ENCODE results near the gene GRK2.

GRCh38 chr11:67307545-67308001, 41.3 kb downstream of the GRK2 start:
- no peak for TF ChIP-seq CTCF (IDR thresholded peaks at IDR 0.05)
- TF ChIP-seq POLR2A (IDR thresholded peaks at IDR 0.05): no peak

Measured in adrenal gland (tissue), 5 donors.